ENCODE results near the gene CAPN11.

- no peak for TF ChIP-seq EZH2 (IDR thresholded peaks at IDR 0.05)
- TF ChIP-seq CTCF (IDR thresholded peaks at IDR 0.05 in 2 of 3, conservative IDR thresholded peaks at IDR 0.05 in 1 of 3; ENCODE audit: borderline replicate concordance in 1 of 3, insufficient read depth in 1 of 3, low read depth in 2 of 3, low read length in 2 of 3) = no peak
- TF ChIP-seq POLR2A (IDR thresholded peaks at IDR 0.05; ENCODE audit: borderline replicate concordance, extremely low read depth, insufficient read depth, insufficient read length) = no peak
- no peak for TF ChIP-seq YY1 (IDR thresholded peaks at IDR 0.05; ENCODE audit: extremely low read depth, insufficient replicate concordance, low read depth, low read length)
- no peak for TF ChIP-seq ZFX (IDR thresholded peaks at IDR 0.05)
- no peak for TF ChIP-seq EGR1 (IDR thresholded peaks at IDR 0.05; ENCODE audit: low read depth)
- TF ChIP-seq CEBPB (IDR thresholded peaks at IDR 0.05; ENCODE audit: low read depth) = no peak
- TF ChIP-seq, protein P1, sequence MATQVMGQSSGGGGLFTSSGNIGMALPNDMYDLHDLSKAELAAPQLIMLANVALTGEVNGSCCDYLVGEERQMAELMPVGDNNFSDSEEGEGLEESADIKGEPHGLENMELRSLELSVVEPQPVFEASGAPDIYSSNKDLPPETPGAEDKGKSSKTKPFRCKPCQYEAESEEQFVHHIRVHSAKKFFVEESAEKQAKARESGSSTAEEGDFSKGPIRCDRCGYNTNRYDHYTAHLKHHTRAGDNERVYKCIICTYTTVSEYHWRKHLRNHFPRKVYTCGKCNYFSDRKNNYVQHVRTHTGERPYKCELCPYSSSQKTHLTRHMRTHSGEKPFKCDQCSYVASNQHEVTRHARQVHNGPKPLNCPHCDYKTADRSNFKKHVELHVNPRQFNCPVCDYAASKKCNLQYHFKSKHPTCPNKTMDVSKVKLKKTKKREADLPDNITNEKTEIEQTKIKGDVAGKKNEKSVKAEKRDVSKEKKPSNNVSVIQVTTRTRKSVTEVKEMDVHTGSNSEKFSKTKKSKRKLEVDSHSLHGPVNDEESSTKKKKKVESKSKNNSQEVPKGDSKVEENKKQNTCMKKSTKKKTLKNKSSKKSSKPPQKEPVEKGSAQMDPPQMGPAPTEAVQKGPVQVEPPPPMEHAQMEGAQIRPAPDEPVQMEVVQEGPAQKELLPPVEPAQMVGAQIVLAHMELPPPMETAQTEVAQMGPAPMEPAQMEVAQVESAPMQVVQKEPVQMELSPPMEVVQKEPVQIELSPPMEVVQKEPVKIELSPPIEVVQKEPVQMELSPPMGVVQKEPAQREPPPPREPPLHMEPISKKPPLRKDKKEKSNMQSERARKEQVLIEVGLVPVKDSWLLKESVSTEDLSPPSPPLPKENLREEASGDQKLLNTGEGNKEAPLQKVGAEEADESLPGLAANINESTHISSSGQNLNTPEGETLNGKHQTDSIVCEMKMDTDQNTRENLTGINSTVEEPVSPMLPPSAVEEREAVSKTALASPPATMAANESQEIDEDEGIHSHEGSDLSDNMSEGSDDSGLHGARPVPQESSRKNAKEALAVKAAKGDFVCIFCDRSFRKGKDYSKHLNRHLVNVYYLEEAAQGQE (IDR thresholded peaks at IDR 0.05; ENCODE audit: low read depth) = no peak
- no peak for TF ChIP-seq RAD21 (IDR thresholded peaks at IDR 0.05; ENCODE audit: low read depth)
These were observed 10.5 kb downstream of the CAPN11 start for GRCh38 chr6:44169154-44169553.

Measured in HCT116 (cell line).